ENCODE results near the gene PLCL1. TPM values are rescaled to one million over a fixed set of nuclear protein-coding genes. Genes with fewer than 3 reads are reported as not detected.

The PLCL1 gene
- total and polyA plus RNA-seq, 2 donors (not counting 3 experiments of a cell fraction or from before 2014, with no cell fraction given), result 0.79 to 3.4 TPM

GRCh38 chr2:197940382-197940781 lies 136.0 kb downstream of the PLCL1 start:
- H3K79me2 ChIP-seq (ENCODE audit: control insufficient read depth, insufficient read depth, low read length), result no peaks in the 10 kb centered on the region
- H3K4me2 ChIP-seq (ENCODE audit: insufficient read depth, low read length), result no peak overlapping the region
- FAIRE-seq (no peak), DNase-seq (ENCODE audit: low read depth, low spot score) (no peak)
- H4K20me1 ChIP-seq (replicated peaks; ENCODE audit: control insufficient read depth, extremely low read depth, insufficient read depth, low read length), result no peaks in the 10 kb centered on the region
- no peak overlapping the region for H3K27ac ChIP-seq (ENCODE audit: insufficient read depth, low read depth, low read length)
- no peak overlapping the region for H3K4me3 ChIP-seq (replicated peaks in 1 of 3; ENCODE audit: insufficient read depth in 1 of 3, low read depth in 1 of 3, low read length in 3 of 3)
- H3K9me1 ChIP-seq (replicated peaks; ENCODE audit: control insufficient read depth, extremely low read depth, insufficient read depth, low read length), result no peaks in the 10 kb centered on the region
- CTCF ChIA-PET, result no interaction called here
- no peaks in the 10 kb centered on the region for H3K36me3 ChIP-seq (ENCODE audit: control insufficient read depth in 2 of 2, extremely low read depth in 1 of 2, insufficient read depth in 2 of 2, low read length in 2 of 2)
- no peaks in the 10 kb centered on the region for H3K9me3 ChIP-seq (replicated peaks; ENCODE audit: control insufficient read depth, insufficient read depth, low read length)
- intact Hi-C loops (cut with micrococcal nuclease) (no loop called here), dilution Hi-C loops (cut with MboI; ENCODE audit: extremely low pct_ligation_motif_present, low sequenced_read_pairs) (no loop called here)
- POLR2A ChIA-PET, result no interaction called here
- H3K9ac ChIP-seq (replicated peaks; ENCODE audit: extremely low read depth, insufficient read depth, low read length), result no peak overlapping the region
- no peaks in the 10 kb centered on the region for H3K27me3 ChIP-seq (ENCODE audit: control insufficient read depth in 2 of 2, insufficient read depth in 2 of 2, low read length in 2 of 2)
- H3K4me1 ChIP-seq (ENCODE audit: control insufficient read depth, extremely low read depth, insufficient read depth, low read length), result no peaks in the 10 kb centered on the region
- TF ChIP-seq CTCF (IDR thresholded peaks at IDR 0.05; ENCODE audit: extremely low read depth in 1 of 2, insufficient read depth in 1 of 2, low read depth in 1 of 2, low read length in 2 of 2) (no peak), POLR2AphosphoS5 (IDR thresholded peaks at IDR 0.05; ENCODE audit: insufficient read depth, low read depth, low read length) (no peak), JUN (IDR thresholded peaks at IDR 0.05; ENCODE audit: borderline replicate concordance, insufficient read depth, insufficient read length, low read depth) (no peak), POLR2A (IDR thresholded peaks at IDR 0.05; ENCODE audit: low read depth, low read length) (no peak), MAX (IDR thresholded peaks at IDR 0.05; ENCODE audit: insufficient read depth, insufficient read length) (no peak), GATA2 (IDR thresholded peaks at IDR 0.05; ENCODE audit: insufficient read depth, insufficient read length, low read depth, low read length) (no peak), MYC (IDR thresholded peaks at IDR 0.05; ENCODE audit: low read depth, low read length) (no peak), FOS (IDR thresholded peaks at IDR 0.05; ENCODE audit: borderline replicate concordance, insufficient read depth, low read length) (no peak), EZH2 (IDR thresholded peaks at IDR 0.05; ENCODE audit: borderline replicate concordance, low read depth, low read length, severe bottlenecking) (no peak)
- no TSS peak for BruUV-seq (replicated peaks)
- no peak overlapping the region for H2AFZ ChIP-seq (ENCODE audit: low read depth, low read length)
